SW480 (cell line): ENCODE data around the gene DHX30.

Source experiments
- DNase-seq: peaks from one replicate; pipeline ENCODE4 v3.0.0-alpha.2; 2016; ENCODE audit warnings: low spot score

DHX30 gene

DNA sequence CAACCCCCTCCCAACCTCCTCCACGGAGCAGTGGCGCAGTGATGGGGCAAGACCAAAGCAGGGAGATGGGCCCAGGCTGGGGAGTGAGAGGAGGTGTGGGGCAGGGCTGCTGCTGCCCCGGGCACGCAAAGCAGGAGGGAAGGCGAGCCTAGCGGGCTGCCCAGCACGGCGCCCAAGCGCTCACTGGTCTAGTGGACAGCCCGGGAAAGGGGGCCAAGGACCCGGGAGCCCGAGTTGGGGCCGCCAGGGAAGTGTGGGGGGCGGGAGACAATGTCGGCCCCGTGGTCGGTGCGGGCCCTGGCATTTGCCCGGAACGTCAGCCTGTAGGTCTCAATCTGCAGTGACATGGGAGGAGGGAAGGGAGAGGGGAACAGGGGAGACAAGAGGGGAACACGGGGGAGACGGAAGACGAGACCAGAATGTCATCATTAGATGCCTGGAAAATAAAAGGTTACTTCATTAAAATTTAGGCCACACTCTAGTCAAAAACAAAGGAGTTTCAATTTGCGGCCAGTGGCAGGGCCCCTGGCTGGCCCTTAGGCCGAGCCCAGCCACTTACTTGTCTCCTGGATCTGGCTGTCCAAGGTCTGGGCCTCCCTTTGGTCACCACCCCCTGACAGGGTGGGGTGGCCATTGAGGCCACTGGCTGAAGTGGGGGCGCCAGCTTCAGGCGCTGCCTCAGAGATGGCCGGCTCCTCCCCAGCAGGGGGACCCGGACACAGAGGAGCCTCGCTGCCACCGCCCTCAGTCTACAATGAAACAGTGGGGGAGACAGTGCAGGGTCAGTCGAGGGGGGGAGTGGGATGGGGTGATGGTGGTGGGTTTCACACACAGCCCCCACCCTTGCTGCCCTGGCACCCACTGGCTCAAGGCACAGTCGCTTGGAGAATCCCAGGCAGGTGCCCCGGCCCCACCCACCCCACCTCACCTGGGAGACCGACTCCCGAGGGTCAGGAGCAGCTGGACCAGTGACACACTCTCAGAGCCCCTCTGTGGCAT is 50.0 kb downstream of the DHX30 start:
- DNase-seq = no peak

DNA sequence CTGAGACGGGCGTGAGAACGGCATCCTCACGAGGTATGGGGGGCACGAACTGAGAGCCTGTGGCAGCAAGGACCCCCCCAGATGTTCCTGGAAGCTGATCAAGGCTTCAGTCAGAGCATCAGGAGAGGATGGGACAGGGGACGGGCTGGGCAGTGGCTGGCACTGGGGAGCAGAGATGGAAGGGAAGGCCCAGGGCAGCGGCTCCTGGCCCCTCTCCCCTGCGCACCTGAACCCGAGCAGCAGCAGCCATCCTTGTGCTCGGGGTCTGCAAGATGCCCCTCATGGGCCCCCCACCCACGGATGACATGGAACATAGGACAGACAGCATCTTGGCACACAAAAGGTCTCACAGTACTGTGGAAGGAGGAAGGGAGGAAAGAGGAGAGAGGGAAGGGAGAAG is 51.3 kb downstream of the DHX30 start:
- DNase-seq = no peak

DNA sequence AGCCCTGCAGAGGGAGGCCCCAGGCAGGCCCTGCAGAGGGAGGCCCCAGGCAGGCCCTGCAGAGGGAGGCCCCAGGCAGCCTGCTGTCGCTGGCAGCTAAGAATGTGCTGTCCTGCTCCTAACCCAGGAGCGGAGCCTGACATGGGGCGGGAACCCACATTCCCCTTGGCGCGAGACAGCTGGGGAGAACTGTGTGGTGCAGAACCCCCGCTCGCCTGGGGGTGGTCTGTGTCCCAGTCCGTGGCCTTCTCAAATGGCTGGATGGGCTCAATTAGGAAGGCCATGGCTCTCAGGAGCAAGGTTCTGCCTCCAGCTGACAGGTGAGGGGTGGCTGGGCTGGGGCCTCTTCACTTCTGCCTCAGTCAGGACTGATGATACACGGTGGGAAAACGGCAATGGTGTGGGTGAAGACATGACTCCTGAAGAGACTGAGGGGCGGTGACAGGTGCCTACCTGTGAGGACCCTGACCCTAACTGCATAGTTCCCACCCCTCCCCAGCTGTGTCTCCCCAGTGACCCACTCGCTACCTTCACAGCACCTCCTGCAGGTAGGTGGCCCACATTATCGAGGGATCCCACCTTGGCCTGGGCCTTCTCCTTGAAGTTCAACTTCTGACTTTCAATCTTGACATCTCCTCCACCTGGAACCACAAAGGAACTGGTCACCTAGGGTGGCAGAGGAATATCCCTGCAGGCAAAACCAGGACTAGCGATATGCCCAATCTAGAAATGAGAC is 52.0 kb downstream of the DHX30 start:
- no peak for DNase-seq

DNA sequence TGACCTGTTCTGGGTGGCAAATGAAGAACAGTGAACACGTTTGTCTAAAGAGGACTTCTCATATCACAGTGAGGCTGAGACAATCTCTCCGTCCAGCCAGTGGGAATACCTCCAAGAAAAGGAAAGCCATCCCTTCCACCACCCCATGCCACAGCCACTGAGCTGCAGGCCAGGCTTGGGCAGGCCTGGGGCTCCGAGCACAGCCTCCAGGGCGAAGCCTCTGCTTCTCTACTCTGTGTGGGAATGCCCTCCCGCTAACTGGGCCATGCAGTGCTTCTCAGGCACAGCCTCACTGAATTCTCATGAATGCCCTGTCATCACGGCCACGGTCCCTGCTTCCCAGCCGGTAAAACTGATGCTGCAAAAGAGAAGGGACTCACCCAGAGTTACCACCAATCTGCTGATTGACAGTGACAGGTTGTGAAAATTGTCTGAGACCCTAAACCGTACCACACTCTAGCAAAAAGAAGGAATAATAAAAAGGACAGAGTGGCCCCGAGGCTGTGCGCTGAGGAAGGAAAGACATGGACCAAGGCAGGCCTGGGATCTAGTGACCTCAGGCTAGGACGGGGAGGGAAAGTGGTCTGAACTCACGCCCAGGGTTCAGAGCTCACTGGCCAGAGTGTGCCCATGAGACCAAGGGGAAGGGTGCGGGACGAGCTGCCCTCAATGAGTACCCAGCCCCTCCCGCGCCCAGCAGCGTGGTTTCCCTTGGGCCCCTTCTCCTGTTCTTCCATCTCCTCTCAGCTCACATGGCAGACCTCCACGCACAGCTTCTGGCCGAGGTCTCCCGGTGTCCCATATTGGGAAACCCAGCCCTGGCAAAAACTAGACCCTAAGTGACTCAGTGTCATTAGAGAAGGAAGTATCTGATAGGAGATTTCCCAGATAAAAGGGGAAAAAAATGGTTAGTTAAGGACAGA is 52.8 kb downstream of the DHX30 start:
- DNase-seq = no peak

DNA sequence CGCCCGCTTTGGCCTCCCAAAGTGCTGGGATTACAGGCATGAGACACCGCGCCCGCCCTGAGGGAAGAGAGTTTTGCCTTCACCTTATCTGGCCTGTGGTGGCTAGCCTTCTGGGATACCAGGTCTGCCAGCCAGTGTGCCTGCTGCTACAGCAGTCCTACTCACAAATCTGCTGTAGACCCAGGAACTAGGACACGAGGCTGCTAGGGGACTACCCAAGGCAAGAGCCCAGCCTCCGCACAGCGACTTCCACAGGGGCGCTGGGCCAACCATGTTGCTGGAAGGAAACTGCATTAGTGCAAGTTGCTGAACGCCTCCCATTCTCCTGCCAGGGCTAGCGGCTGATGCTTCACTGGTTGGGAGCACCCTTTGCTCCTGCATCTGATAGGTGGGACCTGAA is 53.7 kb downstream of the DHX30 start:
- DNase-seq = no peak

DNA sequence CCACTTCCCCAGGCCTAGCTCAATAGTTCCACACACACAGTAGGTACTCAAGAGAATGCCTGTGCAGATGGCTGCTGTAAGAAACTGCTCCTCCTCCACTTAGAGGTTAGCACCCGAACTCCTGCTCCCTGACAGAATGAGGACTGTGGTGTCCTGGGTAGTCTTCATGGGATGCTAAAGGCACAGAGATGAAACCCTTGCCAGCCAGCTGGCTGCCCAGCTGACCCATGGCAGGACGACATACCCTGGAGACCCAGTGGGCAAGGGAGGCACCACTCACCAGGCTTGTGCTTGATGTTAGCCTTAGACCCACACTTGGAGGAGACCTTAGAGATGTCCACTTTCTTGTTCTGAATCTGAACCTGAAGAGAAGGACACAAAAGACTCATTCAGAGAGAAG is 54.2 kb downstream of the DHX30 start:
- DNase-seq = no peak

DNA sequence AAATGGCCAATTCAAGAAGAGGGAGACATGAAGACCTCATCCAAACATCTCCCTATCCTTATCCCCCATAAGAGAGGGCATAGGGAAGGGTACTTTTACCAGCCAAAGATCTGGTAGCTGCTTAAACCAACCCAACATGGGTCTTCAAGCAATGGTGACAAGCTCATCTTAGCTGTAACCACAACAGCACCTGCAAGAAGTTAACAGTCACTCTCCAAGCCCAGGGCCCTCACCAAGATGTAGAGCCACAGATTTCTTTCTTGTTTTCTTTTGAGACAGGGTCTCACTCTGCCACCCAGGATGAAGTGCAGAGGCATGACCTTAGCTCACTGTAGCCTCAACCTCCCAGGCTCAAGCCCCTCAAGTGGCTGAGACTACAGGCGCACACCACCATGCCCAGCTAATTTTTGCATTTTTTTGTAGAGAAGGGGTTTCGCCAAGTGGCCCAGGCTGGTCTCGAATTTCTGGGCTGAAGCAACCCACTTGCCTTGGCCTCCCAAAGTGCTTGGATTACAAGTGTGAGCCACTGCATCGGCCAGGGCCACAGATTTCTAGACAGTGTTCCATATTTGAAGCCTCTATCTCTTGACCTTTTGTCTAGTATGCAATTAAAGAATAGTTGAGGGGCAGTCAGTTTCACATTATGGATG is 57.1 kb downstream of the DHX30 start:
- DNase-seq = no peak

DNA sequence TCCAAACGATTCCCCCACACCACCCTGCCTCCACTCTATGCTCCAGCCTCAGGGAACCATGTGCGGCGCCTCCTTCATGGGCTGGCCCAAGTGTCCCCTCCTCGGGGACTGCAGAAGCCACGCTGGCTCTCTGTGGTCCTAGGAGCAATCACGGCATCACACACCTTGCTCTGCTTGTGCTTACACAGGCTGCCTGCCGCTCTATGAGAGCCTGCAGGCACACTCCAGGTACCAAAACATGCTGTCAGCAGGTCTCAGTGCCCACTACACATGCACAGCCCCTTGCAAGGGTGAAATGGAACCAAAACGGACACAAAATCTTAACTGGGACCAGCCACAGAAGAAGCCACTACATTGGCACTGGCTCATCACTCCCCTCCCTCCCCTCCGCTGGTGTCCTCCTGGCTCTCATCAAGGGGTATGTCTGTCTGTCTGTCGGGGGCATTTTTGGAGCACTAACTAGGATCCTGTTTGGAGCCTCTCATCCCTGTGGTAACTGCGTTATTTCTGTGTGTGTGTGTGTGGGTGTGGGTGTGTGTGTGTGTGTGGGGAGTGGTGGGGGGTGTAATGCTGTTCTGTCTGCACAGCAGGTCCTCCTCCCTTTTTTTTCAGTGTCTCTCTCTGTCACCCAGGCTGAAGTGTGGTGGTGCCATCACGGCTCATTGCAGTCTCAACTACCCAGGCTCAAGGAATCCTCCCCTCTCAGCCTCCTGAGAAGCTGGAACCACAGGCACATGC is 60.6 kb downstream of the DHX30 start:
- DNase-seq = no peak

DNA sequence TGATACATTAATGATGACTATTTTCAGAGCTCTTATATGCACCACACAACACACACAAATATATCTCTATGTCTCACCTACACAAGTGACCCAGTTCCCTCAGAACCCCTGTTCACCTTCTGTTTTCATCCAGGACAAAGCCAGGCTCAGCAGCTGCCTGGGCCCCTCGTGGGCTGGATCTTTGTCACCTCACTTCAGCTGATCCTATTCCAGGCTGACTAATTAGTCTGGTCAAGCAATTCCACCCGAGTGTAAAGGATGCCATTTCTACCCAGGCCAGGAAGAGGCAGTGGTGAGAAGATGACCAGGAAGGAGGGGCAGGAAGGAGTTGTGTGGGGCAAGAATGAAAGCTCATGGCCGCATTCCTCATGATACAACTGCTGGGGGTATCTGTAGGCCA is 62.3 kb downstream of the DHX30 start:
- no peak for DNase-seq

DNA sequence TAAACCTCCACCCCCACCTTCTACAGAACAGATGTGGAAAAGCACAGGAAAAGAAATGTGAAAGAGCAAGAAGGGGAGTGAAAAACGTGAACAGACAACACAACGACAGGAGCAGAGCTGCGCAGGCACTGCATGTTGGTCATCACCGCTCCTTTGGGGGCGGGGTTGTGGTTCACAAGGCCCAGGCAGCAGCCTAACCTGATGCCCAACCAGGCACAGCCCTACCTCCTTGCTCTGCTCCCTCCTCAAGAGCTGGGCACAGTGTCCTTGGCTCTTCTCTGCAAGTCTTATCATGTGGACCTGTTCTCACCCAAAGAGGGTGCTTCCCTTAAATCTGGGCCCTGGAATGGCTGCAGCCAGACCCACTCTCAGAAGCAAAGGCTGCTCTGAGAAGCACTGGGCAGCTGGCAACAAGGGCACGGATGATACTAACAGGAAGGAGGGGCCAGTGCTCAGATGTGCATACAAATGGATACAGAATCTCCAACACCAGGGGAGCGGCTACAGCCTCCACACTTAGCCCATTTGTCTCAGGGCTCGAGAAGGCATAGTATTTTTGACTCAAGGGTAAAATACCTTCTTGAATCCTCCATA is 64.6 kb downstream of the DHX30 start:
- no peak for DNase-seq

DNA sequence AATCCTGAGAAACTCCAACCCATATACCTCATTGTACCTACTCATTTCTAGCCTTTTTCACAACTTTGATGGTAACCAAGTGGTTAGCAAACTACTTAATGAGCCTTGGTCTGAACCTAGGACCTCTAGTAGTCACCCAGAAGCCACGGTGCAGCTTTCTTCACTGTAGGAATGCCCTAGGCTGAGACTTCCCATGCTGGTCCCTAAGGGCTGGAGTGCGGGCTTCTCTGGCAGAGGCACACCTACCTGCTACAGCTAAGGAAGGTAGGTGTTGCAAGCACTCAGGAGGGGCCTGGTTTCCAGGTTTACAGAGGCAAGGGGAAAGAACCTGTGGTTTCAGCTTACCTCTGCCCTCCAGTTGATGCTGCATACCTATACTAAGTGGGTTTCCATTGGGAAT is 65.4 kb downstream of the DHX30 start:
- DNase-seq = no peak

DNA sequence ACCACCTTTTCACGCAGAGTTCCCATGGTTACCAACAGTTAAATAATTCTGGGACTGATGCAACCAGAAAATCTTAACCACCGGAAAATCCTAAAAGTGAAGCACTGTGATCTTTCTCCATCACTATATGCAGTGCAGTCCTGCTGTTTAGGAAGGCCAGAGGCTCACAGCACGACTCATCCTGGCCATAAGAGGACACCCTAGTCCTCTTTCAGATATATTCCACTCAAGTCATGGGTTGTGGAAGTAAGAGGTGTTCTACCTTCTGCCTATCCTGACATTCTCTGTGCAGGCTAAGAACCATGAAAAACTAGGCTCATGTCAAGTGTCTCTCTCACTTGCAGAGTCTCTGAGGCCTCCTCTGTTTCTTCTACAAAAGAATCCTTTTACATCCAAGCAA is 67.2 kb downstream of the DHX30 start:
- DNase-seq = no peak

DNA sequence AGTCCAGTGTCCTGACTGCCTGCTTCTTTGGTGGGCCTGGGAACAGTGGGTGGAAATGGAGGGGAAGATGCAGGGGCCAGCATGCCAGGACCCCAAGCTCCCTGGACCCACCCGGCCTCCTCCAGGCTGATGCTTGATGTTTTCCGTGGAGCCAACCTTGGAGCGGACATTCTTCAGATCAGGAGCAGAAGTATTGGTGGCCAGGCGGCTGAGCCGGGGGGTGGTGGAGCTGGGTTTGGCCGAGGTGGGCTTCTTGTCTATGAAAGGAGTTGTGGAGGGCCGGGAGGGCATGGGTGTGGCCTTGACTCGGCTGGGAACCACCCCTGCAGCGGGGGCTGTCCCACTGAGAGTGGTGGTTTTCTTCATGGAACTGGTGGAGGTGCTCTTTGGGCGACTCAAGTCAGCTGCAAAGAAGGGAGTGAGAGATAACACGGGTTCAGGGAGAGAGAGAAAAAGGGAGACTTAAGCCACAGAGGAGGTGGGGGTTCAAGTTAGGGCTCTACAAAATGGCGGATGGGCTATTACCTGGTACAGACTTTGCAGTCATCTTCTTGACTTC is 67.8 kb downstream of the DHX30 start:
- DNase-seq = no peak

DNA sequence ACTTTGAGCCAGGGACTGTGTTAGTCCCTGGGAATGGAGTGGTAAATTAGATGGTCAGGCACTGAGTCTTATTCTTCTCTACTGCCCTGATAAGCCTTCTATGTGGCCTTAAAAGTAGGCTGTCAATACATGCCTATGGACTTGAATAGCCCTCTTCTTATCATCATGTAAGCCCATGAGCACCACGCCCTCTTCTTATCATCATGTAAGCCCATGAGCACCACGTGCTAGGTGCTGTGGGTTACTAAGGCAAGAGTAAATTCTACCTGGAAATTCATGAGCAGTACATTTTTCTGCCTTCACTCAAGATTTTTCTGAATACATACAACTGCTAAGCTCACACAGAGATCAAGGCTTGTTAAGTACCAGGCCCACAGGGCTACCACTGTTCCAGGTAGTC is 68.5 kb downstream of the DHX30 start:
- no peak for DNase-seq

DNA sequence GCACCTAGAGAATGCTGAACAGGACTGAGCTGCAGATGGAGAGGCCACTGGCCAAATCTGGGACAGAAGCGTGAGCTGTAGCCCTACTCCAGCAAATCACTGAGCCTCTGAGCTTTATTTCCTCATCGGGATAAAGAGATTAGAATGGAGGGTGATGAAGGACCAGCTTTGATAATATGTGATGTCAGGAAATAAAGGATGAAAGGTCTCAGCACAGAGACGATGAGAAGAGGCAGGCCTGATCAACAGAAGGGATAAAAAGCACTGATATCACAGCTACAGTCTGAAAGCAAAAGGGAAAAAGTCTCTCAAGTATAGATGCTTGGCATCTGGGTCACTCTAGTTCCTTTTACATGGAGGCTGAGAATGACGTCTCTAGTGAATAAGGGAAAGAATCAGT is 70.0 kb downstream of the DHX30 start:
- DNase-seq = no peak

DNA sequence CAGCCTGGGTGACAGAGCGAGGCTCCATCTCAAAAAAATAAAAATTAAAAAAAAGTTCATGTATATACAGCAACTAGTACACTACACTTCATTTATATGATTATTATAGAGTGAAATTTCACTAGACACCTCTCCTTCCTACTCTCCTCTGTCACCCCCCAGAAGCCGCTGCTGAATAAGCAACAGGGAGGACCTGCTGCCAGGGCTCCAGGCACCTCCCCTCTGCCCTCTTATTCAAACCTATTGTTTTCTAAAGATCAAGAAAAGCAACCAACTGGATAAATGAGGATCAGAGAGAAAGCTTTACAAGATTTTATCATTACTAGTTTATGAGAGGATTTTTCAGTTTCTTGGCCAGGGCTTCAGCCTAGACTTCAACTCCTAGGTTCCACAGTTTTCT is 71.5 kb downstream of the DHX30 start:
- DNase-seq = no peak

DNA sequence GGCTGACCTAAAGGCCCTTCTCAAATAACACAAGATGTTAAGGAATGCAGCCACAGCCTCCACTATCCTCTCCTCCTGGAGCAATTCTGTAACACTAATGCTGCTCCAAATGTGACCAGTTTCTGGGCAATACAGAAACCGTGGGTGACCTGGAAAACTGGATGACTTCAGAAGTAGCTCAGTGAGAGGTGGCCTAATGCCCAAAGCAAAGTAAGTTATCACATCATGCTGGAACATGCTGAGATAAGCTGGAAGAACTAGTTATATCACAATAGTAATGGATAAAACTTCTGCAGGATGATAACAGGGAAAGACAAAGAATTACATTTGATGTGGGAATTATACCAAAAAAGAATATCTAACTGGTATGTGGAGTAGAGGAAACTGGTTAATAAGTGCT is 72.0 kb downstream of the DHX30 start:
- DNase-seq = no peak

DNA sequence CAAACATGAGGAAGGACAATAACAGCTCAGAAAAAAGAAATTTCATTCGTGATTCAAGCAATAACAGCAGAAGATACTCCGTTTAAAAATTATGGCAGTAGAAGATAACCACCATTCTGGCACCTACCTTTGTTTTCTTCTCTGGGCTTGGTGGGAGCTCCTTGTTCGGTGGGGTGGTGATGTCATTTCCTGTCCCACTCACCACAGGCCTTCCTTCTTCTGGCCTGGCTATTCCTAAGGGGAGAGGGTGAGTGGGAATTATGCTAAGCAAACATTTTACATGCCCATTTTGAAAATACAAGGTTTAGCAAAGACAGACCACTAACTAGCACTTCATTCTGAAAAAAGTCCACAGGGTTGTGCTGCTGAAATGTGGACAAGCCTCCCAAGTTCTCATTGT is 74.4 kb downstream of the DHX30 start:
- DNase-seq = no peak

DNA sequence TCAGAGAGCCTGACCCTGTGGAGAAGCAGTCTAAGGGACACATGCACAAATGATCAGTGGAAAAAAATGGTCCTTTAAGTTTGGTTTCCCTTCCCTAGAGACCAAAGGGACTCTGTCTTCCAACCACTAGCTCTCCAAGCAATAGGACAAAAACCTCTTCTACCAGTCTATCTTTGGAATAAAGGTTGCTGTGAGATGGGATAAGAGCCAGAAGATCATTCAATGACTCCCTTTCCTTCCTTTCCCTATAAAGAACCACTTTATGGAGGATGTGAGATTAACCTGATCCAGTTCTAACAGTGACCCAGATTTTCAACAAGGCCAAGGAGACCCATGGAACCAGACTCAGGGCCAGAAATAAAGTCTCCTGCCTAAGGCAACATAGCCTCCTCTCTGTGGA is 74.8 kb downstream of the DHX30 start:
- no peak for DNase-seq

DNA sequence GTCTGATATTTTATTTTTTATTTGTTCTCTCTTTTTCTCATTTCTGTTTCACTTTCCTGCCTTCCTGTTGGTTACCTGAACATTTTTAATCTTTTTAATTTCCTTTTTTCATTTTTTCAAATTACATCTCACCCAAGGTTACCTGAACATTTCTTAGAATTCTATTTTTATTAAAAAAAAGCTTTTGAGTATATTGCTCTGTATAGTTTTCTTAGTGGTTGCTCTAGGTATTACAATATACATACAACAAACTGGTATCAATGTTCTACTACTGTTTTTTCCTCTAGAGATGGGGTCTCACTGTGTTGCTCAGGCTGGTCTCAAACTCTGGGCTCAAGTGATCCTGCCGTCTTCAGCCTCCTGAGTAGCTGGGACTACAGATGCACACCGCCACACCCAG is 79.4 kb downstream of the DHX30 start:
- DNase-seq = no peak
